ENCODE results near the gene CXorf65.
A peak's percentile ranks its signal among the peaks of the same experiment; 100 is the strongest.

The CXorf65 gene

DNA sequence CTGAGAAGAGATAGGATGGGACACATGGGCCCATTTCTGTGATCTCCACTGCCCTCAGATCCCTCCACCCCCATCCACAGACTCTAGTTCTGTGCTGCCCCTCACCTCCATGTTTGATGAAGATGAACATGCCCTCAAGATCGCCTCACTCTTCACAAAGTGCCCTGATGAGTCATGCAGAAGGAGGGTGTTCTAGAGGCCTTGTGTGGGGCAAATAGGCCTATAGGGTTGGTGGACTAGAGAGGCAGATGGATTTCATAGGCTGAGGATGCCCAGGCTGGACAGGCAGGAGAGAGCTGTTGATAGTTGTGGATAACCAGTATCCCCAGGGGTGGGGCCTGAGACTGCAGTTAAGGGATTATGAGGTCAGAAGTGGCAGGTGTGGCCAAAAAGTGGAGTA, at the start of gene CXorf65:
Gene CXorf65, minus strand, starts transcription at position 314 of the 400 bp plus-strand sequence. Its CDS starts 184 bp downstream, at position 130.
- no peak for DNase-seq

DNA sequence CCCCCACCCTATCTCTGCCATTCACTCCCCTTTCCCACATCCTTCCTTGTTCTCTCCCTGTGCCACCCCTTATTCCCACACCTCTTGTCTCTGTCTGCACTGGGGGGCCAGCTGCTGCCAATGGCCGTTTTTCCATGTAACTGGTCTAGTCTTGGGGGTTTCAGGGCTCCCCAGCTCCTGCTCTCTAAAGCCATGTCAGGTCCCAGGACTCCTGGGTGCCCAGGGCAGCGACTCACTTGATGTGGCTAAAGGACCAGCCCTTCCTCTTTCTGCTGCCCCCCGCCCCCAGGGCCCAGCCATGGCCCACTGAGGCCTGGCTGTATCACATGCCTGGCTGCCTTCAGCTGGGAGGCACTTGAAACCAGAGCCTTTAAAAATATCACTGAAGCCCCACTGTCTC, 48.1 kb upstream of the CXorf65 start:
- no peak for DNase-seq

DNA sequence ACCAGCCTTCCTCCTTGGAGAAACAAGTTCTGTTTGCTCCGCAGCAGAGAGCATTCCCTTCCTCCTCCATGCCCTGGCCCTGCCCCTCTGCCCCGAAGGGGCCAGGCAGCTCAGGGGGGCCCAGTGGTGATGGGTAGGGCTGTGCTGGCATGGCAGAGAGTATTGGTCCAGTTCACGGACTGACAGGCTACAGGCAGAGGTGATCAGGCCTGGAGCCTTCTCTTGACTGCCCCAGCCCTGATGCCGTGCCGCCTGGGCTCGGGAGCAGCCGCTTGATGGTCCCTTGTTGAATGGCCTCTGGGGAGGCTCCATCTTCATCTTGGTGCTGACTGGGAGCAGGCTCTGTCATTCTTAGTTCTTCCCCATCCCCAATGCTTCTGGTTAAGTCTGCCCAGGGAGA, 47.7 kb upstream of the CXorf65 start:
- no peak for DNase-seq

DNA sequence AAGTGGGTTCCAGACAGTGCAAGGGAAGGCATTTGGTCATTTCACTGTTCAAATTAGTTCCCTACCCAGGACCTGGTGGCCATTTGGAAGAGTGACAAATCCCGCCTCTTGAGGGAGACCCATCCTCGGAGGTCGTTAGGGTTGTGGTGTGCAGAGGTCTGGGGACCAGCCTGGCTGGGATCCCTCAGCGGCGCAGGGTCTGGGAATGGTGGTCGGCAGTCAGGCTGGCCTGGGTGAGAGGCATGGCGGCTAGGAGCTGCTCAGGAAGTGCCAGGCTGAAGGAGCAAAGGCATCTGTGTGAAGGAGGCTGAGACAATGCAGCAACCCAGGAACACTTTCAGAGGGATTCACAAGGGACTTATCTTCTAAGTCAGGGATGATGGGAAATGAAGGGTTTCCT, 44.8 kb upstream of the CXorf65 start:
- no peak for DNase-seq

DNA sequence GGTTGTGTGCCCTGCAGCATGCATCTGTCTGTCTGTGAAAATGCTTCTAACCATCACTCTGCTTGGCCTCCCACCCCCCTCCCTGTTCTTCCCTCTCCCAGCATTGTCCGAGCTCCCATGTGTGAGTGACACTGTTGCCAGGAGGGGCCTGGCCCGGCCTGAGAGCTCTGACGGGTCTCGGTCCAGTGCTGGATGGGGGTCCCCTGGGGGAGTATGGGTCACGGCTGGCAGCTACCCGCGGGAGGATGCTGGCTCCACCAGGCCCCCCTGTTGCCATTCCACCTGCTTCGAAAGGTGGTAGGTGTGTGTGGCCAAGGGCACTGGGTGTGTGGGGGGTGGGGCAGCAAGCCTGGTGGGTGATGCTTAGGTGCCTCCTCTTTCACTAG, 41.7 kb upstream of the CXorf65 start:
- DNase-seq = no peak

DNA sequence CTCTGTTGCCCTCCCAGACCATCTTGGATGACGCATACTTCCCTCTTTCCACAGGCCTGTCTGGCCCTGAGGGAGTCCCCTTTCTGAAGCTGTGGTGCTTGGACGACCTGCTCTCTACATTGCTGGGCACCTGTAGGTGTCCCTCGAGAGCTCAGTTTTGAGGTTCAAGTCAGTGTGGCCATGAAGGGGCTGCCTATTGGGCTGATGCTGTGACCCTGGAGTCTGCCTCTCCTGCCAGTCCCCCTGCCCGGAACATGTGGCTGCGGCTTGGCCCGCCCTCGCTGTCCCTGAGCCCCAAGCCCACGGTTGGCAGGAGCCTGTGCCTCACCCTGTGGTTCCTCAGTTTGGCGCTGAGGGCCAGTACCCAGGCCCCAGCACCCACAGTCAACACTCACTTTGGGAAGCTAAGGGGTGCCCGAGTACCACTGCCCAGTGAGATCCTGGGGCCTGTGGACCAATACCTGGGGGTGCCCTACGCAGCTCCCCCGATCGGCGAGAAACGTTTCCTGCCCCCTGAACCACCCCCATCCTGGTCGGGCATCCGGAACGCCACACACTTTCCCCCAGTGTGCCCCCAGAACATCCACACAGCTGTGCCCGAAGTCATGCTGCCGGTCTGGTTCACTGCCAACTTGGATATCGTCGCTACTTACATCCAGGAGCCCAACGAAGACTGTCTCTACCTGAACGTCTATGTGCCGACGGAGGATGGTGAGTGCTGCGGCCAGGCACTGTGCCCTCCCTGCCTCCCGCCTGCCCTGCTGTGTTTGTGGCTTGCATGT, 41.1 kb upstream of the CXorf65 start:
- DNase-seq = no peak

DNA sequence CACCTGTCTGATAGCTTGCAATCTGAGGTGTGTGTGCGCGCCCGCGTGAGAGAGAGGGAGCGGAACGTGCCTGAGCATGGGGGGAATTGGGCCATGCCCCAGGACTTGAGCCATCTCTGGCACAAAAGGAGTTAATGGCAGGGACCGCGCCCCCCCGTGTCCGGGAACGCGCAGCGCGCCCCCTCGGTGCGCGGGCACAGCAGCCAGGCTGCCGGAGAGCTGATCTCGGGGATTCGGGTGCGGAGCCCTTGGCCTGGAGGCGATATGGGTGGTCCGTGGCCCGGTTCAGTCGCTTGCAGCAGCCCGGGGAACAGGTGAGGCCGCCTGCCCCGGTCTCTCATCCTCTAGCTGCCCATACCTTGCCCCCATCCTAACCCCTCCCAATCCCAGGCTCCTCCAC, 38.1 kb upstream of the CXorf65 start, which contains the start of gene NLGN3:
Gene NLGN3, plus strand, starts transcription at position 191 of the 400 bp plus-strand sequence. CDS start 2,909 bp downstream, outside the sequence.
- peak; percentile 38 for DNase-seq

DNA sequence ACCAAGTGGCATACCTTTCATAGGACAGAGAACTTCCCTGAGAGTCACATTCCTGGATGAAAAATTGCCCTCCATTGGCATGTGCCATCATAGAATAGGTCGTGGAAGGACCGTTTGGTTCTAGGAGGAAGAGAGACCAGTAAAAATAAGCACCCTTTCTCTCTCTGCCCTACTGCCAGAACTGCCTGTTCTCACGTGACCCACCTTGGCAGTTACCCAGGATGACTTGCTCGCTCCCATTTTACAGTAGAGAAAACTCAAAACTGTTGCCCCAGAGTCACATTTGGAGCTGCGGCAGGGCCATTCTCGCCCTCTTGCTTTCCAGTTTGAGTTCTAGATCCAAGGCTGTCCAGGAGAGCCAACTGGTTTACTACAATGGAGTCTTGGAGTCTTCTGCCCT, 37.0 kb upstream of the CXorf65 start:
- DNase-seq = no peak

DNA sequence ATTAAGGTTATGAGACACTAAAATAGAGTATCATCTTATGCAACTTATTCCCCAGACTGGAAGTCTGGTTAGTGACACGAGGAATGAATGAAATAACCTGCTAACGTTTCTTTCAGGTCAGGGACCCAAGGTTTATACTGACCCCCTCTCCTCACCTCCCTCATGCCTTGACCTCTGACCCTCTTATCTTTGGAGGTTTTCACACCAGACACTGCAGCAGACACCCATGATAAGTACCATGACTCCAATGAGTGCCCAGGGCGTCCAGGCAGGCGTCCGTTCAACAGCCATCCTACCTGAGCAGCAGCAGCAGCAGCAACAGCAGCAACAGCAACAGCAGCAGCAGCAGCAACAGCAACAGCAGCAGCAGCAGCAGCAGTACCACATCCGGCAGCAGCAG, 33.9 kb upstream of the CXorf65 start:
- no peak for DNase-seq

DNA sequence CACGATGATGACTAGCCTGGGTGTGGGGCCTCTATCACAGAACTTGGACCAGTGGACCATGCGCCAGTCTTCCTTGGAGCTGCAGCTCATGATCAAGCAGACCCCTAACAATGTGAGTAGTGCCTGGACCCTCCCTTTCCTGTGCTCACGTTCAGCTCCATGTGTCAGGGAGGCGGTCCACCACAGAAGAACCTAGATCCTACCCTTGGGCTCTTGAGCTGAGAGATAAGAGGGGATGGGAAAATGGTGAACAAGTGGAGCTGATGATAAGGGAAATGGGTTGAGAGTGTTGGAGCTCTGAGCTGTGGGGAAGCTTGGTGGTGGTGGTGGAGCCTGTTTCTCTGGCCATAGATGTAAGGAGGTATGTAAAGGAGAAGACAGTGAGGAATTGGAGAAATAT, 25.0 kb upstream of the CXorf65 start:
- DNase-seq = no peak

DNA sequence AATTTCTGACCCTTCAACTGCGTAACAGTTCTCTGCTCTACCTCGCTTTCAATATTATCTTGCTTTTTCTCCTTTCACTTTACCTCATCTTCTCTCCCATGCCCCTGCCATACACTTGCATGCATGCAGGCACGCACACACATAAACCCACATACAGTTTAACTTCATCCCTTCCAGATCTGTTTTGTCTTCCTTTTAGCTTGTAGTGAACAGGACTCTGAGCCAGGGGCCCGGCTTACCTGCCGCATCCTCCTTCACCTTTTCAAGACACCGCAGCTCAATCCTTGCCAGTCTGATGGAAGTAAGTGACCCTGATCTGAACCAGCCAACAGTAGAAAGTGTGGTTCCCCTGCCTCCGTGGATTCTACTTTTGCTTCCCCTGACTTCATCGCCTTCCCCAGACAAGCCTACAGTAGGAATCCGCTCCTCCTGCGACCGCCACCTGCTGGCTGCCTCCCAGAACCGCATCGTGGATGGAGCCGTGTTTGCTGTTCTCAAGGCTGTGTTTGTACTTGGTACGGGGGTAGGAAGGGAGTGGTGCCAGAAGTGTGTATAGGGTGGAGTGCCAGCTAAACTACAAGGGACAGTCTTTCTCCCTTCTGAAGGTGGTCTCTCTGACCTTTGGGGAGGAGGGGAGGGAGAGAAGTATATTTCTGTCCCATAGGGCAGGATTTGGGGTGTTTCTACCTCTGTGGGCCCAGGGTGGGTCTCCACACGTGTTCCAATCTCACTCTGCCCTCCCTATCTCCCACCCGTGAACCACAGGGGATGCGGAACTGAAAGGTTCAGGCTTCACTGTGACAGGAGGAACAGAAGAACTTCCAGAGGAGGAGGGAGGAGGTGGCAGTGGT, 22.6 kb upstream of the CXorf65 start:
- DNase-seq = peak; percentile 38

DNA sequence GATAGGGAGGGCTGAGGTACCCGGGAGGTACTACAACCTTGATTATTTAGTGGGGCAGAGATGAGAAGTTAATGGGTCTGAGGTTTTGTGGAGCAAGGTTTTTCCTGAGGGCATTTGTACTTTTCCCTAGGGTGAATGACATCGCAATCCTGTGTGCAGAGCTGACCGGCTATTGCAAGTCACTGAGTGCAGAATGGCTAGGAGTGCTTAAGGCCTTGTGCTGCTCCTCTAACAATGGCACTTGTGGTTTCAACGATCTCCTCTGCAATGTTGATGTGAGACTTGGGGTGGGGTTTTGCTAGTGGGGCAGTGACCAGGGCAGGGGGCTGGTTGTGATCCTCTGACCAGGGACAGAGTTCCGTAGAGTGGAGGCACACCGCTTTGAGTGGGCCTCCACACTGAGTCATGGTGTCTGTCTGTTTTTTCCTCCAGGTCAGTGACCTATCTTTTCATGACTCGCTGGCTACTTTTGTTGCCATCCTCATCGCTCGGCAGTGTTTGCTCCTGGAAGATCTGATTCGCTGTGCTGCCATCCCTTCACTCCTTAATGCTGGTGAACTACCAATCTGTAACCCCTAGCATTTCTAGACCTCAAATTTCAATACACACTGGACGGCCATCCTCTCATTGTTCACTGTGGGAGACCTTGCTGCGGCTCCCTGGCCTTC, 21.8 kb upstream of the CXorf65 start:
- DNase-seq = no peak

DNA sequence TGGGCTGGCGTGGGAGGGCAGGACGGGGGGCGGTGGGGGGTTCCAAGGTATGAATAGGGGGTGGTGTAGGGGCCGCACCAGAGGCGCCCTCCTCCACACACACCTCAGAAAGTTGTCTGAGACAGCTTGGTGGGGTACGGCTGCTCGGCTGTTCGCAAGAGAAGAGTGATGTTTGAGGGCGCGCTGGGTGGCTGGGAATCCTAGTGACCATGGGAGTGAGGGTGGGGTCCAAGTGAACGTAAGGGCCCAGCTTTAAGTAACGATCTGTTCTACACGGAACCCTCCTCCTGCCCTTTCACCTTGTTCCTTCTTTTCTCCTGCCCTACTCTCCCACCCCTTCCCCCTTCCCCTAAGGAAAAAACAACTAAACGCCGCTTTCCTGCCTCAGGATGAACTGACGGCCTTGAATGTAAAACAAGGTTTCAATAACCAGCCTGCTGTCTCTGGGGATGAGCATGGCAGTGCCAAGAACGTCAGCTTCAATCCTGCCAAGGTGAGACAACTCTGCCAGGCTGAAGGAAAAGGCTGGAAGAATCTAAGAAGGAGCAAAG, 12.5 kb upstream of the CXorf65 start:
- no peak for DNase-seq

DNA sequence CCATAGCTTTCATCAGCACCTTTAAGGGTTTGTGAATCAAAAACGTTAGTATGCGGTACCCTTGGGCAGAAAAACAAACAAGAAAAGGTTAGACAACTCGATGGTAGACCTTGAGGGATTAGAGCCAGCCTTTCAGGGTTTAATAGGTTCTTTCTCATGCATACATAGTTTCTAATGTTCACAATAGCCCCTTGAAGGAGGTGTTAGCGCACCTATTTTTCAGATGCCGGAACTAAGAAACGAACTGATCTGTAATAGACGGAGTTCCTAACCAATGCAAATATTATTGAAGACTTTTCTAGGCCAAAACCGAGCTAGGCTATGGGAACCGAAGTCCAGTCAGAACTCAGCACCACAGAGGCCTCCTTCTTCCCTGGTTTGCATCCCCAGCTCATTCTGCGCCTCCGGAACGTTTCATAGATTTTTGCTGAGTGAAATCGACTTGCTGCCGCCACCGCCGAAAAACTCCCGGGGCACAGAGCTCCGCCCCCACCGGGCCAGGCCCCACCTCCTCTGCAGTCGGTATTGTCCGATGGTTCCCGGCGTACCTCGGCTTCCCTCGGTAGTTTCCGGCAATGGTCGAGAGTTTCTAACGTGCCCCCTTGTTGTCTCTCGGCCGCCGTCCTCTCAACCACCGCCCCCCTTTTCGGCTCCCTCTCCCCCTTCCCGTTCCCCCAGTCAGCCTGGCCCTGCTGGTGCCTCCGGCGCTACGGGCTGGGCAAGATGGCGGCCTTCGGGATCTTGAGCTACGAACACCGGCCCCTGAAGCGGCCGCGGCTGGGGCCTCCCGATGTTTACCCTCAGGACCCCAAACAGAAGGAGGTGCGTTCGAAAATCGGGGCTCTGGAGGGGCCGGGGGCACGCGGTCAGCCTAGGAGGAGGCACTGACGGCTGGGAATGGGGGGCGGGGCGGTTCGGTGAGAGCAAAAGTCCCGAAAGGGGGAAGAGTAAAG, 11.8 kb upstream of the CXorf65 start, which contains the start of gene MED12:
Gene MED12, plus strand, starts transcription at position 565 of the 953 bp plus-strand sequence. Its CDS starts 159 bp downstream, at position 724.
- peak; percentile 31 for DNase-seq

DNA sequence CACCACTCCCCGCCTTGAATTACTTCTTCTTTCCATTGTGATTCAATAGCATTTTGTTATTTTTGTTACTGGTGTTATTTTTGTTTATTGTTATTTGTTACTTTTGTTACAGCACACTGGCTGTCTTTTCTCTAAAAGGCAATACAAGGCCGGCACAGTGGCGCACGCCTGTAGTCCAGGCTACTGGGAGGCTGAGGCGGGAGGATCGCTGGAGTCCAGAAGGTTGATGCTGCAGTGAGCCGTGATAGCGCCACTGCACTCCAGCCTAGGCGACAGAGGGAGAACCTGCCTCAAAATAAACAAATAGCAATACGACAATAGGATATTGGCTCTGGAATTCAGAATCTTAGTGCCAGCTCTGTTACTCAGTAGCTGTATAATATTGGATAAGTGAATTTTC, 10.8 kb upstream of the CXorf65 start:
- DNase-seq = no peak

DNA sequence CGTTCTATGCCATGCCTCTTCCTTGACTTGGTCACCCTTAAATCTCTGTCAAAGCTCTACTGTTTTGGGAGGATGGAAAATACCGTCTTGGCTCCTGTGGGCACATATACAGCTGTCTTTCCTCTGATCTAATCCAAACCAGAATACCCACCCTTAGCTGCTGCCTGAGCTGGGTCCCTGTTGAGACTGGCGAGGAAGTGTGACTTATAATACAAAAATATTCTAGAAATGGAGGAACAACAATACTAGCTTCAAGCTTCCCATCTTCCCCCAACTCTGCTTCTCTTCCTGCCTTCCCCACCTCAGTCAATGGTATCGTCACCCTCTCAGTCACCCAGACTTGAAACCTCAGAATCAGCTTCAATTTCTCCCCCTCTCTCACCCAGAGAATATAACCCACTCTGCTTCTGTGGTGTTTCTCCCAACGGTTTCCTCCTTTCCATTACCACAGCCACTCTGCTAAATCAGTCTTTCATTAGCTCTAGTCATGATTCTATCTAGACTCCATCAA, 5.4 kb upstream of the CXorf65 start:
- DNase-seq = no peak

DNA sequence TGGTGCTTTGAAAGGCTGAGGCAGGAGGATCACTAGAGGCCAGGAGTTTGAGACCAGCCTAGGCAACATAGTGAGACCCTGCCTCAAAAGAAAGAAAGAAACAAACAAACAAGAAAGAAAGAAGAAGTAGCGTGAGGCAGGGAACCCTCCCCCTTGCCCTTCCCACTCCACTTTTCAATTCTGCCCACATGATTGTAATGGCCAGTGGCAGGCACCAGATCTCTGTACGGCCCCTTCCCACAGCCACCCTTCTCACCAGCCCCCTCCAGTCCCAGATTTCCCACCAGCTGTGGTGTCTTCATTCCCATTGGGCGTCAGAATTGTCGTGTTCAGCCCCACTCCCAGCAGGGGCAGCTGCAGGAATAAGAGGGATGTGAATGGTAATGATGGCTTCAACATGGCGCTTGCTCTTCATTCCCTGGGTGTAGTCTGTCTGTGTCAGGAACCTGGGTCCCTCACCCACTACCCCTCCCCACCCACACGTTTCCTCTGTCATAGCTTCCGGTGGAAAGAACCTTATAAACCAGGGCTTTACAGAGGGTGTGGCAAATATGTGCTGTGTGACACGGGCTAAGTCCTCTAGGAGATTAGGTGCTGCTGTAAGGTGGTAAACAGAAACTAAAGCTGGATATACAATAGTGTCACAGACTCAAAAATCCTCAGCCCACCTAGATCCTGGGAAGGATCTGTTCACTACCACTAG, 4.8 kb upstream of the CXorf65 start, which contains the start of gene IL2RG:
Gene IL2RG, minus strand, starts transcription at position 437 of the 703 bp plus-strand sequence. Its CDS starts 38 bp downstream, at position 399.
- no peak for DNase-seq

DNA sequence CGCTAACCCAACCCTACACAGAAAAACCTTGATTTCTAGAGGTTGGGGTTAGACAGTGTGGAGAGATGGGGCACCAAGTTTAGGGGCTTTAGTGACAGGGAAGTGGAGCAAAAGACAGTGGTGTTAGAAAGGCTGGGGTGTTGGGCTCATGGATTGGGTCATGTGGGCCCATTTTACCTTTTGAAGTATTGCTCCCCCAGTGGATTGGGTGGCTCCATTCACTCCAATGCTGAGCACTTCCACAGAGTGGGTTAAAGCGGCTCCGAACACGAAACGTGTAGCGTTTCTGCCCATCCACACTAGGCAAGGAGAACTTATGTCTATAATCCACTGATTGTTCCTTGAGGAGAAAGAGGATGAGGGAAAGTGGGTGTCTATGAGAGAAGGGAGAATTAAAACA, 2.5 kb upstream of the CXorf65 start:
- DNase-seq = no peak

DNA sequence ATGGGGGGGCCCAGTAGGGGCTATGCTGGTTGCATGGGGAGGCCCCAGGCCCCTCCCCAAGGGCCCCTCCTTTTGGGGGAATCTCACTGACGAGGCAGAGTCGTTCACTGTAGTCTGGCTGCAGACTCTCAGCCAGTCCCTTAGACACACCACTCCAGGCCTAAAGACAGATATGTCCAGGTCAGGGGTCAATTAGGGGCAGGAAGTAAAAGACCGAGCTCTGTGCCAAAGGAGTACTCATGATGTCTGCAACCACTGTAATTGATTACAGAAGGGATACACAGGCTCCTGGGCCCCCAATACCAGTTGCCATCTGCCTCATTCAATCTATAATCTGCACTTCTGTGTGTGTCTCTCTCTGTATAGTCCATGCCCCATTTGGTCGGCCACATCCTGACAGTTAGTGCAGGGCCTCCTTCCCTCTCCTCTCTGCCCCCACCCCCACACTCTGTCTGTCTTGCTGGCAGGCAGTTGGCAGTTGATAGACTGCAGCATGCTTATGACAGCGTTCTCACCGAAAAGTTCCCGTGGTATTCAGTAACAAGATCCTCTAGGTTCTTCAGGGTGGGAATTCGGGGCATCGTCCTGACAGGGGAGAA, 1.3 kb upstream of the CXorf65 start:
- DNase-seq = no peak

DNA sequence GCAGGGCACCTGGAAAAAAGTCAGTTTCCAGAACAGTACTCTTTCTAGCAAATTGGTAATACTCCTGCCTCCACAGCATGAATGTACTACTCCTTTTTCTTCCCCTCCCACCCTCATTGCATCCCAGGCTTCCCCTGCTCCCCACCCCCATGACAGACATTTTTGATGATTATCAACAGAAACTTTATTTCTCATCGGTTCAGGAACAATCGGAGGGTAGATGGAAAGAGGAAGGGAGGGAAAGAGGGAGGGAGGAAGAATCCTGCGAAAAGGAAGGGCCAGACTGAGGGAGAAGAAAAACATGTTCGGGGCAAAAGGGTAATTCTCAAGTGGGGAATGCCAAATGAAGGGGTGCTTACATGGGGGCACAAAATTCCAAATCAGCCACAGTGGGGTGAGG, 705 bp upstream of the CXorf65 start:
- no peak for DNase-seq
